Kidney glomerular epithelial cell (primary cell): ENCODE results near the gene SPINK14.

Experiments used
- DNase-seq: peaks from one replicate; lab custom pipeline; 2025; lab: John Stamatoyannopoulos, UW

Gene SPINK14

GRCh38 chr5:148201151-148201550 lies 32.8 kb downstream of the SPINK14 start:
- no peak for DNase-seq

GRCh38 chr5:148202531-148203203 lies 34.3 kb downstream of the SPINK14 start, which contains the start of gene SPINK6:
Gene SPINK6 (plus strand): TSS chr5:148203042. CDS start chr5:148203097, 55 bp downstream.
- DNase-seq = no peak

- no peak for DNase-seq
These were observed 36.9 kb downstream of the SPINK14 start for GRCh38 chr5:148205044-148205806.

DNA sequence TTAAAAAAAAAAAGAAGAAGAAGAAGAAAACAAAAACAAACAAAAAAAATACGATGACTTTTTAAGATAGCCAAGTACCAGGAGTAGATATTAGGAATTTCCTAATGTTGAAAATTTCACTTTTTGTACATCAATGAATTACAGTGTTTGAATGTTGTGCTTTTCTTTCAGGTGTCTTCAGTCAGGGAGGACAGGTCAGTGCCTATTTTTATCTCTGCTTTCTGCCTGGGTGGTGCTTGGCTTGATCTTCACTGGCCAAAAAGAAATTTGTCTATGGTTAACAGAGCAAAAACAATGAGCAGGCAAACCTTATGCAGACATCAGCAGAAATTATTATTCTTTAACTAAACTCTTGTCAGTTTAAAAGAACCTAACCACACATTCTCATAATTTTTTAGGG lies 37.5 kb downstream of the SPINK14 start:
- DNase-seq = no peak

DNA sequence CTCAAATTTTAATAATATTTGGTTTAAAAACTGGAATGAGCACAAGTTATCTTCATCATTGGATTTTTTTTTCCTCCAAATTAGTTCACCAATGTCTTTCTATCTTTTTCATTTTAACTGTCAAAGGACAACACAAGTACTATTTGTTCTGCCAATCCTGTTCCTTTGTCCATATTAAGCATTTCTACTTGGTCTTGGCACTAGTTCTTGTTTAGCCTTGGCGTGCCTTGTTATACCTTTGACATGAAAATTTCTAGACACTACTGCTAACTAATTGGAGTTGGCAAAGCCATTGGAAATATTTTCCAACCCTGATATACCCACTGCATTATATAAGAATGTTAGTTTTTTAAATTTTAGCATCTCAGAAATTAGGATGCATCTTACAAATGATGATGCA lies 38.3 kb downstream of the SPINK14 start:
- DNase-seq = no peak

- DNase-seq = no peak
These were observed 39.9 kb downstream of the SPINK14 start for GRCh38 chr5:148208226-148208625.

GRCh38 chr5:148209151-148209770 lies 40.9 kb downstream of the SPINK14 start:
- no peak for DNase-seq

DNA sequence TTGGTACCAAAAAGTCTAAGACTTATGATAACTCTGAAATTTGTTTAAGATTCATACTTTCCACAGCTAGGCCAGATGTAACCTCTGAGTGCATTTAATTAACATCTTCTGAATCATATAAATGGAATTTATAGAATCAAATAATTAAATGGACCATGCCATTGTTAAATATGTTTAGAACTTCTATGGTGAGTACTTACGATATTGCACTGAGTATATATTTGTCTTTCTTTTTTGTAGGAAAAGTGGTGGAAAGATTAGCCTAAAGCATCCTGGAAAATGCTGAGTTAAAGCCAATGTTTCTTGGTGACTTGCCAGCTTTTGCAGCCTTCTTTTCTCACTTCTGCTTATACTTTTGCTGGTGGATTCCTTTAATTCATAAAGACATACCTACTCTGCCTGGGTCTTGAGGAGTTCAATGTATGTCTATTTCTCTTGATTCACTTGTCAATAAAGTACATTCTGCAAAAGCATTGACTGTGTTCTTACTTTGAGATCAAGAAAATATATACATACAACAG lies 46.4 kb downstream of the SPINK14 start:
- no peak for DNase-seq

GRCh38 chr5:148221508-148221907 lies 53.2 kb downstream of the SPINK14 start:
- no peak for DNase-seq

DNA sequence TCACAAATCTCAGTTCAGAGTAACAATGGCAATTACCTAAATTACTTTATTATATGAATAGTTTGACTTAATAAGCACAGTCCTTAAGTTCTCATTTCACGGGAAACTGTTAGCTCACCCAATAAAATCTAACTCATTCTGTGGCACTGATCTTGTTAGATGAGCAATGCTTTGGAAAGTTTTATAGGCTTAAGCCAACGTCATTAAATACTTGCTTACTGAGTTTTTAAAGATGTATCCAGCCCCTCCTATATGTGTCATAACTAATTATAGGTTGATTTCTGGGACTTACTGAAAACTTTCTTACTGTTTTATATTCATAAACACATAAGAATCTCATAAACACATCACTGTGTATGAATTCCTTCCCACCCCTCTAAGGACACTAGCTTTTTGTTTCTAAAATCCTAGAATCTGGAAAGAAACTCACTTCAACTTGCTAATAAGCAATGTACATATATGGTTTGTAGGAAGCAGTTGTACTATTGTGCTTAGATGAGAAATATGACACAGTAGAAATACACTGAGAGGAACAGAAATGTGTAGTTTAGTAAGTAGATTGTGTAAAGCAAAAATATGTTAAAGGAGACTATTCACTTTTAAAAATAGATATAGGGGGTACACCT lies 55.9 kb downstream of the SPINK14 start:
- DNase-seq = no peak
